PC-3 (cell line): ENCODE measurements around the gene YAP1. TPM values are rescaled to one million over a fixed set of nuclear protein-coding genes. Genes with fewer than 3 reads are reported as not detected.
A peak's percentile ranks its signal among the peaks of the same experiment; 100 is the strongest.

Experiments
- ATAC-seq: fragments of 200-7000 bp; cut with Tn5 transposase; 2 replicates; pipeline ENCODE4 v1.9.1; 2020; ENCODE audit warnings: mild to moderate bottlenecking, moderate library complexity
- BruUV-seq: library from RNA; stranded (reverse); fragments of 400-500 nt; replicated peaks from 2 replicates; lab custom pipeline; 2021; lab: Mats Ljungman, UMichigan
- CTCF ChIA-PET: fragments of 300-600 bp; sonication (Branson Sonifier 250); formaldehyde crosslinking; loops from one replicate; lab custom pipeline; 2022; ENCODE audit warnings: antibody characterized with exemption; lab: Charles Lee
- POLR2A ChIA-PET: fragments of 300-600 bp; sonication (Branson Sonifier 250); formaldehyde crosslinking; loops from one replicate; lab custom pipeline; 2022; ENCODE audit warnings: antibody characterized with exemption; ENCODE audit not compliant: unreplicated experiment; lab: Charles Lee
- DNase-seq: peaks from one replicate; pipeline ENCODE4 v3.0.0-alpha.2; 2015
- H2AFZ ChIP-seq: fragments of 300-600 bp; sonication (generic); 2 replicates; pipeline ENCODE4 v1.6.0; 2016; ENCODE audit warnings: antibody characterized with exemption, low read length
- H3F3A ChIP-seq: fragments of 300-600 bp; sonication (generic); one replicate; pipeline ENCODE4 v1.6.0; 2017; ENCODE audit warnings: antibody characterized with exemption, low read length, control low read depth, mild to moderate bottlenecking; ENCODE audit not compliant: unreplicated experiment
- H3K27ac ChIP-seq: fragments of 300-600 bp; sonication (generic); 2 replicates; pipeline ENCODE4 v1.5.1; 2016; ENCODE audit warnings: mild to moderate bottlenecking, low read length
- H3K27me3 ChIP-seq: fragments of 300-600 bp; sonication (generic); 2 replicates; pipeline ENCODE4 v1.6.1; 2016; ENCODE audit warnings: low read length, mixed read lengths
- H3K36me3 ChIP-seq: fragments of 300-600 bp; sonication (generic); 2 replicates; pipeline ENCODE4 v1.6.1; 2016; ENCODE audit warnings: low read depth, mixed run types, low read length, mixed read lengths
- H3K4me1 ChIP-seq: fragments of 300-600 bp; sonication (generic); 2 replicates; pipeline ENCODE4 v1.5.1; 2016; ENCODE audit warnings: low read length; ENCODE audit not compliant: insufficient read depth
- H3K4me2 ChIP-seq: fragments of 300-600 bp; sonication (generic); 2 replicates; pipeline ENCODE4 v1.6.0; 2016; ENCODE audit warnings: low read length
- H3K4me3 ChIP-seq: fragments of 300-600 bp; sonication (generic); 2 replicates; pipeline ENCODE4 v1.5.1; 2016; ENCODE audit warnings: mild to moderate bottlenecking, low read length, mixed read lengths
- H3K79me2 ChIP-seq: fragments of 300-600 bp; sonication (generic); 2 replicates; pipeline ENCODE4 v1.6.1; 2017; ENCODE audit warnings: low read length, mixed read lengths
- H3K9ac ChIP-seq: fragments of 300-600 bp; sonication (generic); 2 replicates; pipeline ENCODE4 v1.6.0; 2016; ENCODE audit warnings: mild to moderate bottlenecking, low read length
- H3K9me2 ChIP-seq: fragments of 300-600 bp; sonication (generic); replicated peaks from 2 replicates; pipeline ENCODE4 v1.6.1; 2016; ENCODE audit warnings: mixed run types, low read length, mixed read lengths
- H3K9me3 ChIP-seq: fragments of 300-600 bp; sonication (generic); 2 replicates; pipeline ENCODE4 v1.6.1; 2016; ENCODE audit warnings: low read length, mixed read lengths
- H4K20me1 ChIP-seq: fragments of 300-600 bp; sonication (generic); 2 replicates; pipeline ENCODE4 v1.6.1; 2016; ENCODE audit warnings: low read length, mixed read lengths
- EZH2 ChIP-seq: fragments of 300-600 bp; sonication (generic); IDR thresholded peaks from one replicate; pipeline ENCODE4 v1.6.1; 2017; ENCODE audit warnings: antibody characterized with exemption, mild to moderate bottlenecking, low read length; ENCODE audit not compliant: unreplicated experiment
- EZH2phosphoT487 ChIP-seq: fragments of 300-600 bp; sonication (generic); IDR thresholded peaks from 2 replicates; pipeline ENCODE4 v1.6.1; 2018; ENCODE audit warnings: mild to moderate bottlenecking, antibody characterized with exemption, low read length, borderline replicate concordance
- intact Hi-C: fragments of 100-400 bp; cut with micrococcal nuclease; formaldehyde crosslinking; loops from 2 replicates; pipeline ENCODE4 v1.9.0; 2023
- total RNA-seq: library from RNA; depleted of rRNA; stranded (reverse); fragments of >200 nt; gene quantifications from 2 replicates; pipeline ENCODE4 v1.2.3, GENCODE V29; 2014
- TF ChIP-seq, protein P1 (sequence below): fragments of 300-600 bp; sonication (generic); conservative IDR thresholded peaks from 2 replicates; pipeline ENCODE4 v1.5.1; 2017; ENCODE audit warnings: antibody characterized with exemption, low read depth, mild to moderate bottlenecking, low read length

Gene YAP1
- total RNA-seq, 1 experiment from 2014 or later: 104 TPM

DNA sequence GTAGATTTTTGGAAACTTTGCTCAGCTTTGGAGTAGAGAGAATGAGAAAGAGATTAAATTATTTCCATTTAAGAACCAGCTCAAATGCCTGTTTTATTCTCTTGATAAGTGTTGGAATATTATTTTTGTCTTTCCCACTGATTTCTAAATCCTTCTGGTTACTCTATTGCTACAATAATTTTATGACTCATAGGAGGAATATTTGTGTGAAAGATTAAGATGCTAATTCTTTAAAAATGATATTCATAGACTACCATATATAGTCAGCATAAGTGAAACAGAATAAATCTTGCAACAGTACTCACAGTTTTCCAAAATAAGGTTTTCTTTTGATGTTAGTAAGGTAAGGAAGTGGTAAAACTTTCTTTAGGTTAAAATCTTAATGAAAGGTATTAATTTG lies 60.9 kb downstream of the YAP1 start:
- Histone ChIP-seq H3K27ac (peak overlapping the region; percentile 54), H3K9me2 (no peaks in the 10 kb centered on the region), H3K4me3 (peak overlapping the region; percentile 21), H2AFZ (no peak overlapping the region), H3K4me1 (peaks cover 51% of the 10 kb centered on the region), H4K20me1 (no peaks in the 10 kb centered on the region), H3K4me2 (peak overlapping the region; percentile 67), H3K9me3 (no peaks in the 10 kb centered on the region), H3K27me3 (no peaks in the 10 kb centered on the region), H3K36me3 (peaks cover 10% of the 10 kb centered on the region), H3K79me2 (peaks cover 70% of the 10 kb centered on the region), H3K9ac (peak overlapping the region; percentile 13), H3F3A (no peaks in the 10 kb centered on the region)
- no TSS peak for BruUV-seq
- TF ChIP-seq EZH2phosphoT487 (no peak), EZH2 (no peak)
- TF ChIP-seq, protein P1, sequence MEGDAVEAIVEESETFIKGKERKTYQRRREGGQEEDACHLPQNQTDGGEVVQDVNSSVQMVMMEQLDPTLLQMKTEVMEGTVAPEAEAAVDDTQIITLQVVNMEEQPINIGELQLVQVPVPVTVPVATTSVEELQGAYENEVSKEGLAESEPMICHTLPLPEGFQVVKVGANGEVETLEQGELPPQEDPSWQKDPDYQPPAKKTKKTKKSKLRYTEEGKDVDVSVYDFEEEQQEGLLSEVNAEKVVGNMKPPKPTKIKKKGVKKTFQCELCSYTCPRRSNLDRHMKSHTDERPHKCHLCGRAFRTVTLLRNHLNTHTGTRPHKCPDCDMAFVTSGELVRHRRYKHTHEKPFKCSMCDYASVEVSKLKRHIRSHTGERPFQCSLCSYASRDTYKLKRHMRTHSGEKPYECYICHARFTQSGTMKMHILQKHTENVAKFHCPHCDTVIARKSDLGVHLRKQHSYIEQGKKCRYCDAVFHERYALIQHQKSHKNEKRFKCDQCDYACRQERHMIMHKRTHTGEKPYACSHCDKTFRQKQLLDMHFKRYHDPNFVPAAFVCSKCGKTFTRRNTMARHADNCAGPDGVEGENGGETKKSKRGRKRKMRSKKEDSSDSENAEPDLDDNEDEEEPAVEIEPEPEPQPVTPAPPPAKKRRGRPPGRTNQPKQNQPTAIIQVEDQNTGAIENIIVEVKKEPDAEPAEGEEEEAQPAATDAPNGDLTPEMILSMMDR: no peak
- intact Hi-C loops: loop anchor here (1.0 to 10.0 kb wide), 3 partner anchors 14 to 256 kb away; partner anchors contain the start of genes ANGPTL5 and CEP126
- ATAC-seq: peak; percentile 61
- peak; percentile 84 for DNase-seq
- POLR2A ChIA-PET: interaction anchor here (0.6 to 1.2 kb wide), 2 partner anchors 29 to 256 kb away, joined by 4 to 5 read pairs; partner anchors contain the start of gene CEP126
- CTCF ChIA-PET: no interaction called here

DNA sequence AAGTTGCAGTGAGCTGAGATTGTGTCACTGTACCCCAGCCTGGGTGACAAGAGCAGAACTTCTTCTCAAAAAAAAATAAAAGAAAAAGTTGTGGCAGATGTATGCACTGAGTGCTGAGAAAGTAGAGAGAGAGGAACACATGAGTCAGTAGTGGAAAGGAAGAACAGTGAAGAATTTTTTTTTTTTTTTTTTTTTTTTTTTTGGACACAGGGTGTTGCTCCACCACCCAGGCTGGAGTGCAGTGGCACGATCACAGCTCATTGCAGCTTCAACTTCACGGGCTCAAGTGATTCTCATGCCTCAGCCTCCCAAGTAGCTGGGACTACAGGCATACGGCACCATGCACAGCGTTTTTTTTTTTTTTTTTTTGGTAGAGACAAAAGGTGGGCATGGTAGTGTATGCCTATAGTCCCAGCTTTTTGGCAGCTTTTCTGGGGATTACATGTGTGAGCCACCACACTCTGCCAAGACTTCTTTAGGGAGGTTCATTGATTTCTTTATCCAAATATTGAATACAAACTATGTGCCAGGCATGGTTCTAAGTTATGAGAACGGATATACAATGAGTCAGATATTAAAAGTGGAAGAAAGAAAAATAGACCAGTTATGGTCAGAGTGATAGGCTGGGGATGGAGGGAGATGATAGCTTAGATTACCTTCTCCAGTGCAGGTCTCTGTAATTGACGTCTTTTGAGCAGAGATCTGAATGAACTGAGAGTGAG lies 62.0 kb downstream of the YAP1 start:
- H4K20me1 ChIP-seq: no peaks in the 10 kb centered on the region
- ChIA-PET POLR2A (interaction anchor here (0.5 to 0.6 kb wide), 2 partner anchors 41 to 515 kb away, joined by 3 read pairs; no protein-coding TSS in a partner anchor), CTCF (interaction anchor here (0.6 kb wide), 1 partner anchor 744 kb away, joined by 21 read pairs; no protein-coding TSS in a partner anchor)
- peaks cover 58% of the 10 kb centered on the region for H3K4me1 ChIP-seq
- no peaks in the 10 kb centered on the region for H3K9me3 ChIP-seq
- no peak overlapping the region for H2AFZ ChIP-seq
- no TSS peak for BruUV-seq
- peaks cover 63% of the 10 kb centered on the region for H3K79me2 ChIP-seq
- peaks cover 5% of the 10 kb centered on the region for H3F3A ChIP-seq
- peak overlapping the region; percentile 3; the same call in 1 of the 2 replicates for H3K9ac ChIP-seq
- peaks cover 10% of the 10 kb centered on the region for H3K36me3 ChIP-seq
- H3K27ac ChIP-seq: peak overlapping the region; percentile 54
- intact Hi-C loops: loop anchor here (10.0 kb wide), 1 partner anchor 257 kb away; the partner anchor contains the start of genes ANGPTL5 and CEP126
- no peaks in the 10 kb centered on the region for H3K9me2 ChIP-seq
- peak overlapping the region; percentile 67 for H3K4me2 ChIP-seq
- H3K27me3 ChIP-seq: no peaks in the 10 kb centered on the region
- H3K4me3 ChIP-seq: no peak overlapping the region
- TF ChIP-seq, protein P1: no peak
- TF ChIP-seq EZH2phosphoT487 (no peak), EZH2 (no peak)
- ATAC-seq (peak; percentile 65), DNase-seq (peak; percentile 64)

DNA sequence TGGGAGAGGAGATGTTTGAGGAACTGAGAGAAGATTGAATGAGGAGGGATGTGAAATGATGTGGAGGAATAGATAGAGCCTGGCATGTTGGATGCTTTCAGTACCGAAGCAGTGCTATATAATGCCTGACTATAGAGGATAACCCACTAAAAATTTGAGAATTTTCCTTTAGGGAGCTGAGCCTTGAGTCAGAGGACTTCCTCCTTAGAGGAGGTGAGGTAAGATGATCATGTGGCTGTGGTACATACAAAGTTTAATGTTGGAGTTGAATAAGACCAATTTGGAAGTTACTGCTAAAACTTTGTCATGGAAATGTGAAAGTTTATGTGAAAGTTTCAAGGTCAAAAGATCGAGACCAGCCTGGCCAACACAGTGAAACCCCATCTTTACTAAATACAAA lies 66.9 kb downstream of the YAP1 start:
- peaks cover 46% of the 10 kb centered on the region for H3K79me2 ChIP-seq
- POLR2A ChIA-PET: no interaction called here
- H2AFZ ChIP-seq: no peak overlapping the region
- H3K4me1 ChIP-seq: peaks cover 37% of the 10 kb centered on the region
- no peaks in the 10 kb centered on the region for H3K9me3 ChIP-seq
- H3K27me3 ChIP-seq: no peaks in the 10 kb centered on the region
- no peak overlapping the region for H3K9ac ChIP-seq
- no peak overlapping the region for H3K4me3 ChIP-seq
- peaks cover 8% of the 10 kb centered on the region for H3F3A ChIP-seq
- CTCF ChIA-PET: interaction anchor here (0.5 kb wide), 1 partner anchor 67 kb away, joined by 3 read pairs; no protein-coding TSS in a partner anchor
- TF ChIP-seq EZH2phosphoT487 (no peak), EZH2 (no peak)
- TF ChIP-seq, protein P1: no peak
- H3K4me2 ChIP-seq: peak overlapping the region; percentile 46
- H3K36me3 ChIP-seq: peaks cover 20% of the 10 kb centered on the region
- H4K20me1 ChIP-seq: no peaks in the 10 kb centered on the region
- H3K9me2 ChIP-seq: no peaks in the 10 kb centered on the region
- ATAC-seq (no peak), DNase-seq (peak; percentile 37)
- no TSS peak for BruUV-seq
- peak overlapping the region; percentile 80 for H3K27ac ChIP-seq
- intact Hi-C loops: loop anchor here (5.0 to 10.0 kb wide), 3 partner anchors 170 to 315 kb away; partner anchors contain the start of genes ANGPTL5, BIRC2 and CEP126
